T47D (cell line): ENCODE results near the gene AKAP10.
"Not testable (repeated sequence)": the region's sequence is repeated elsewhere in the genome, so short reads cannot be mapped to it uniquely, and the experiment has no call there.

Experiments
- DNase-seq, 2 experiments: peaks; one replicate each; pipeline versions ENCODE4 v3.0.0 to v3.0.0-alpha.2; 2011 to 2012; ENCODE audit warnings: low read depth in 1 of 2, low spot score in 1 of 2
- JUND ChIP-seq: IDR thresholded peaks from 2 replicates; pipeline ENCODE4 v1.6.1; 2012; ENCODE audit warnings: low read depth
- in situ Hi-C: cut with HindIII; loops from 2 replicates; pipeline ENCODE4 v1.10.0; 2016; ENCODE audit warnings: low sequenced_read_pairs, low pct_unique_long_range_greater_than_20kb

The AKAP10 gene

DNA sequence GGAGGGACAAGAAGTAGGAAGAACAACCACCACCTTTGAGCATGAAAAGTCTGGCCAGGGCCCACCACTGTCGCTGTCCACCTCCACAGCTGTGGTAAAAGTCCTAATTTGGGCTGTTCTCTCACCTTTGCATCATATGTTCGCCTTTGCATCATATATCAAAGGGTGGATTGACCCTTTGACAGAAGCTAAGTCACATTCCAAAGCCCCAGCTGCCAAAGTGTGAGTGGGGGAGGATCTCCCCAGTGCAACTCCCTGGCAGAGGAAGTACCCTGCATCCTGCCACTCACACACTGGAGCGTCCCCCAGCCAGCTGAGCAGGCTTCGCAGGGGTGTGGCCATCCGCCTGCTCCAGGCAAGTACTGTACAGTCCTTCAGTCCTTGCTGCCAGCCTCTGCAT lies 18.9 kb upstream of the AKAP10 start:
- in situ Hi-C loops: no loop called here
- peak in 1 of 2 experiments; percentile 47 for DNase-seq
- TF ChIP-seq JUND: no peak

DNA sequence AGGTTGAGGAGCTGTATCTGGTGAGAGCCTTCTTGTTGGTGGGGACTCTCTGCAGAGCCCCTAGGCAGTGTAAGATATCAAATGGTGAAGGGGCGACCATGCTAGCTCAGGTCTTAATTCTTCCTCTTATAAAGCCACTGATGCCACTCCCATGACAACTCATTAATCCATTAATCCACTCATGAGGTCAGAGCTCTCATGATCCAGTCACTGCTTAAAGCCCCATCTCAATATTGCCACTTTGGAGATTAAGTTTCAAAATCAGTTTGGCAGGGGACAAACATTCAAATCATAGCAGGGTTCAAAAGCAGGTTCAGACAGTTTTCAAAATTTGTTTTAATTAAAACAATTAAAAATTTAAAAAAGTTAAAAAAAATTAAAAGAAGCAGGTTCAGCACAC lies 18.5 kb upstream of the AKAP10 start:
- TF ChIP-seq JUND: no peak
- no peak for DNase-seq
- in situ Hi-C loops: no loop called here

DNA sequence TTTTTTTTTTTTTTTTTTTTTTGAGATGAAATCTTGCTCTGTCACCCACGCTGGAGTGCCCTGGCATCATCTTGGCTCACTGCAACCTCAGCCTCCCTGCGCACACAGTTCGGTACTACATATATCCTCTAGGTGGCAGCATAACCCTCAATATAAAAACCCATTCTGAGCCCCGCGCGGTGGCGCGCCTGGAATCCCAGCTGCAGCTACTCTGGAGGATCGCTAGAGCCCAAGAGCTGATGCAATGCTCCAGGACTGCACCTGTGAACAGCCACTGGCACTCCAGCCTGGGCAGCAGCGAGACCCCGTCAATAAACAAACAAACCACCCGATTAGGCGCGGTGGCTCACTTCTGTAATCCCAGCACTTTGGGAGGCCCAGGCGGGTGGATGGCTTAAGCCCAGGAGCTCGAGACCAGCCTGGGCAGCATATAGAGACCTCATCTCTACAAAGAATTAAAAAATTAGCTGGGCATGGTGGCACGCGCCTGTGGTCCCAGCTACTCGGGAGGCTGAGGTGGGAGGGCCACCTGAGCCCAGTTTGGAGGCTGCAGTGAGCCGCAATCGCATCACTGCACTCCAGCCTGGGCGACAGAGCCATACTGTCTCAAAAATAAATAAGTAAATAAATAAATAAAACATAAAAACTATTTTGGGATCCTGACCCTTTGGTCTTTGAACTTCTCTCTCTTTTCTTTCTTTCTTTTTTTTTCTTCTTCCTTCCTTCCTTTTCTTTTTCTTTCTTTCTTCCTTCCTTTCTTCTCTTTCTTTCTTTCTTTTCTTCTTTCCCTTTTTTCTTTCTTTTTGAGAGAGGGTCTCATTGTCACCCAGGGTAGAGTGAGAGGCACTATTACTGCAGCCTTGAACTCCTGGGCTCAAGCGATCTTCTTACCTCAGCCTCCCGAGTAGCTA lies 15.4 kb upstream of the AKAP10 start:
- in situ Hi-C loops: no loop called here
- no peak for TF ChIP-seq JUND
- DNase-seq: peak; percentile 43 to 97

DNA sequence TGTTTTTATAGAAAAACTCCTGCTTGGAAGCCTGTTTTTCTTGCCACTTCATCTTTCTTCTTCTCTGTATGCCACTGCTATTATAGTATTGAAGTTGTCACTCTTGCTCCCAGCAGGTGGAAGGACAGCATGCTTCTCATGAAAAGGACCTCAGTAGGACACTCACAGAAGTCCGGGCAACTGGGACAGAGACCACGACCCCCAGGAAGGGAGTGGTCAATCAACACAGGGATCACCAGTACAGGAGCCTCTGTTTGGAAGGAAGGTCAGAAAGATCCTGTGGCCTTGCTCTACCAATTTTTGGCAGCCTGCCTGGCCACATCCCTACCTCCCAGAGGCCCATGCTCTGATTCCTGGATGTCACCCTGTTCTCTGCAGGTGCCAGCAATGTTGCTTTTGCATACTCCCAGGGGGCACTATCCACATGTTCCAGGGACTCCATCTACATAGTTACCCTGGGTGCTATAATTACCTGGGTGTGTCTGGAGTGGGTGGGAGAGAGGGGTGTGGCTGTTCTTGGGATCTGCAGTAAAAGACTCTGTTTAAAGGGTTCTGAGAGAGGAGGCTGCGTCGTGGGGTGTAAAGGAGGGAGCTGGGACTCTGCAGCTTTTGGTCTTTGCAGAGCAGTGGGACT lies 13.7 kb upstream of the AKAP10 start:
- no peak for DNase-seq
- no peak for TF ChIP-seq JUND
- in situ Hi-C loops: no loop called here

DNA sequence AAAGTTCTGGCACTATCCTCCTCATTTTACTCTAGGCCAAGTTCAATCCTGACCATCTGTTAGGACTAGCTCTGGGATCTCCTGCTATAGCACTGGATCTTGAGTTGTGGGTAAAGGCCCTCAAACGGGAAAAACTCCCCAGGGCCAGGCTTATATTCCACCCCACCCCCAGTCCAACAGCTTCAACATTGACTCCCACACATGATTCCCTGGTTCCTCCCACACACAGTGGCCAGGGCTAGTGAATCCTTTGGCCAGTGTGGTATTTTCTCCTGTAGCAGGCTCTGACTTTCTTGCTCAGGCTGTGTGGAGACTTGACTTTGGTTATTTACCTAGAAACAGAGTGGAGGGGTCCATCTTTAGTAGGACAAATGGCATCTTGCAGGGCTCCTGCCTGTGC lies 10.3 kb upstream of the AKAP10 start:
- in situ Hi-C loops: no loop called here
- no peak for TF ChIP-seq JUND
- peak in 1 of 2 experiments; percentile 24 for DNase-seq

DNA sequence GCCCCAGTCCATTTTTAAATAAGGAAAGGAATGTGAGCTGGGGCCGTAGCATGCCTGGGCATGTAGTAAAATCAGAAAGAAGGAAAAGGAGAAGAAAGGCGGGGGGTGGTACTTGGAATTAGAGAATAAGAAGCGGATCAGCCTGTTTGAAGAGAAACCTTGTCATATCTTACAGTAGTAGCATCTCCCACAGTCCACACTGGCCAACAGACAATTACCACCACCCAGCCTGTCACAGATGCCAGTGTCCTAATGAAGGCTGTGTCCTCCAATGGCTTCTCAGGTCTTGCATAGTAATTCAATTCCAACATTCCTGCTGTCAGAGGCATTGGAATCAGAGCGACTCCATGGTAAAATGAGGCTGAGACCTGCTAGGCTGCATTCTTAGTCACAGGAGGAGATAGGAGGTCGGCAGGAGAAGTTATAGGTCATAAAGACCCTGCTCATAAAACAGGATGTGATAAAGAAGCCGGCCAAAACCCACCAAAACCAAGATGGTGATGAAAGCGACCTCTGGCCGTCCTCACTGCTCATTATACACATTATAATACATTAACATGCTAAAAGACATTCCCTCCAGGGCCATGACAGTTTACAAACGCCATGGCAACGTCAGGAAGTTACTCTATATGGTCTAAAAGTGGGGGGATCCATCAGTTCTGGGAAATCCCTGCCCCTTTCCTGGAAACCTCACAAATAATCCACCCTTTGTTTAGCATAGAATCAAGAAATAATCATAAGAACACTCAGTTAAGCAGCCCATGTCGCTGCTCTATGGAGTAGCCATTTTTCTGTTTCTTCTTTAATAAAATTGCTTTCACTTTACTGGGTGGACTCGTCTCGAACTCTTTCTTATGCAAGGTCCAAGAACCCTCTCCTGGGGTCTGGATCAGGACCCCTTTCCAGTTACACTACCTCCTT lies 9.6 kb upstream of the AKAP10 start:
- DNase-seq: no peak
- in situ Hi-C loops: no loop called here
- no peak for TF ChIP-seq JUND

DNA sequence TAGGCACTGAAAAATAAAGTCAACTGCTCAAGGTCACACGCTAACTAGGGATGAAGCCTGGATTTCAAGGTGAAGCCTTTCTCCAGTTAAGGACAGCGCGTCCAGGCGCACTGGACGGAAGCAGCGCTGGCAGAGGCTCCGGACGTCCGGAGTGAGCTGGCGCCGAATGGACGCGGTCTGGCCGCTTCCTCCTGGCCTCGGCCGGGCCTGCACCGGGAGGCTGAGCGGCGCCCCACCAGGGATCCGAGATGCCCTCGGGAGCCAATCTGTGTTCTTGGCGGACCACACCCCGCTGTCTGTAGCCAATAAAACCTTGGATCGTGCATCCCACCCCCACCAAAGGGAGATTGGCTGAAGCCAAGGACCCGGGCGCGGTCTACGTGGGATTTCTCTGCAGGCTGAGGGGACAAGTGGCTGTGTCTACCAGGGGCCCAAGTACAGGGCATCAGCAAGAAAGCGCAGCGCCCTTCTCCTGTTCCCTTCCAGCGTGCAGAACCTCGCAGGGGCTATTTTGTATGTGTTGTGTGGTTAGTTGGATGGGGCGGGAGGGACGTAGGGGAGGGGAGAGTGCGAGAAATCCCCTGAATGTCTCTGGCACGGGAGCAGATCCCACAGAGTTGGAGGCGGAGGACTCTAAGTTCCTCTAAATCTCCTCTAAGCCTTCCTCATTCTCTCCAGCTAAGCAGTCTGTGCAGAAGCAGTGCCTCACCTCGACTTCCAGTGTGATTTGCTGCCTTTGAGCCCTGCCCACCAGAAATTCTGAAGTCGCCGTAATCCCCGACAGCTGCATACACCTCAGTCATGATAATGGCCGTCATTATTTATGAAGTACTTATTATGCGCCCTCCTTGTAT lies 2.5 kb upstream of the AKAP10 start:
- DNase-seq: no peak
- in situ Hi-C loops: no loop called here
- no peak for TF ChIP-seq JUND

DNA sequence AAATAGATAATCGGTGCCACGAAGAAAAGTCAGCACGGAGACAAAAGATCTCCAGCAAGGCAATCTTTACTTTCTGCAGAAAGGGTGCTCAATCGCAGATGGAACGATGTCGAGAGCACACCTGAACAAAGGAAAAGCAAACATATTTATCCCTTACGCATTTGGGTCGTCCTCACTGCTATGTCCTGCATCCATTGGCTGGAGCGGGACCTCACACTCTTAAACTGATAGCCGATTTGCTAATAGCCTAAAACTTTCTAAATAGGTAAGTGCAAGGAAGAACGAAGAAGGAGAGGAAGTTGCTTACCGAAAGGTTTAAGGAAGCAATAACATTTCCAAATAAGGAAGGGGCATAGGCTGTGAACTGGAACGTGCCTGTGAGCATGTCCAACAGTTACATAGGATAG lies 1.2 kb upstream of the AKAP10 start:
- in situ Hi-C loops: no loop called here
- TF ChIP-seq JUND: no peak
- no peak for DNase-seq

DNA sequence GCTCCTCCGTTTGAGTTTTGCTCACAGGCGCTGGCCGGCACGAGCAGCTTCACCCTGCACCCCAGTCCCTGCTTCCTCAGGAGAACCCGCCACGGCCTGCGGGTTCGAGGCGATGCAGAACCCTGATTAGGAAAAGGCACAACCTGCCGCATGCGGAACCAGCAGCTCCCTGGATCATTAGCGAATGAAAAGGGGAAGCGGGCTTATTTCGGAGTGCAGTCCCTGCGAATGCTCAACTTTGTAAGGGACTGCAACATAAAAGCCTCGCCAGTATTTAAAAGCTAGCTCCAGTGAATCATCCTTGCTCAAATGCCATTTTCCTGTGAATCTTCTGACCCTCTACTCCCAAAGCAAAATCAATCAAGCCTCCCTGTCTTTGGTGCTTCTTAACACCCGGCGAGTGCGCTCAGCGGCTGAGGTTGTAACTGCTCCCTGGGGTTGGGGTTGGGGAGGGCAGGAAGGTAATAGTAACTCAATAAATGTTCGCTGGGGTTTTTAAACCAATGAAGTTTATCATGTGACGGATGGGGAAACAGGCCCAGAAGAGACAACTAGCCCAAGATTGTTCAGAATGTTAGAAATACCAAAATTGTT lies 678 bp upstream of the AKAP10 start:
- in situ Hi-C loops: no loop called here
- no peak for DNase-seq
- no peak for TF ChIP-seq JUND

DNA sequence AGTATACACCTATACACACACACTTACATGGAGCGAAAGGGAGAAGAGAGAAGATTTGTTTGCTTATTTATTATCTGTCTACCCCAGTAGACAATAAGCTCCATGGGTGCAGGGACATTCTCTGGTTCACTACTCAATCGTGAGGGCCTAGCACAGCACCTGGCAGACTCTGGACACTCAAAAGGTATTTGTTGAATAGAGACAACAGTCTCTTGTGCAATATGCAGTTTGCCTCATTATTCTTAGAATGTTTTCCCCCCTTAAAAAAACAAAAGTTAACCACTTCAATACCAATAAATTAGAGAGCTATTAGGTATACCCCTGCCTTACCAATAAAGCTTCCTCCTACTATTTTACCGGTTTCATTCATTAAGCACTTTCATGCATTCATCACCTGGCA lies 2.0 kb downstream of the AKAP10 start:
- no peak for TF ChIP-seq JUND
- no peak for DNase-seq
- in situ Hi-C loops: no loop called here

DNA sequence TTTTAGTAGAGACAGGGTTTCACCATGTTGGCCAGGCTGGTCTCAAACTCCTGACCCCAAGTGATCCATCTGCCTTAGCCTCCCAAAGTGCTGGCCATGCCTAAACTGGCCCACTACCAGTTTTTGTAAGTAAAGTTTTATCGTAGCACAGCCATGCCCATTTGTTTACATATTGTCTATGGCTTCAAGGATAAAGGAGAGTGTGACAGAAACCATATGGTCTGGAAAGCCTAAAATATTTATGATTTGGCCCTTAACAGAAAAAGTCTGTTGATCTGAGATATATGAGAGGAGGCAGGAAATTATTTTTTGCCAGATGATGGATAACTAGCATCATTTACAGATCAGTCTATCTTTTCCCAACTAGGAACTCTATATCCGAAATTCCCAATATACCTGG lies 4.5 kb downstream of the AKAP10 start:
- in situ Hi-C loops: no loop called here
- DNase-seq: no peak
- no peak for TF ChIP-seq JUND

DNA sequence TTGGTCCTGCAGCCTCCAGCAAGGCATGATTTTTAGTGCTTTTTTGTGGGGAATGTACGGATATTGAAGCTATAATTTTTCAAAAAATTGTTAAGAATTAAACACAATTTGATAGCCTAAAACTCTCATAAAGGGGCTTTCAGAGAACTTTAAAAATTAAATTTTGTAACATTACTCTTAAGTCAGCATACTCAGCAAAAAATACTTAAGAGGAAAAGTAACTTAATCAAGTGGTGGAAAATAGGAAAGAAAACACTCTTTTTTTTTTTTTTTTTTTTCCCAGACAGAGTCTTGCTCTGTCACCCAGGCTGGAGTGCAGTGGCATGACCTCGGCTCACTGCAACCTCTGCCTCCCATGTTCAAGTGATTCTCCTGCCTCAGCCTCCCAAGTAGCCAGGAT lies 14.7 kb downstream of the AKAP10 start:
- in situ Hi-C loops: not testable (repeated sequence)

More for the DNA sequence above, 14.7 kb downstream of the AKAP10 start:
- not testable (repeated sequence) for DNase-seq
